ENCODE data around the gene DPYD.

DNA sequence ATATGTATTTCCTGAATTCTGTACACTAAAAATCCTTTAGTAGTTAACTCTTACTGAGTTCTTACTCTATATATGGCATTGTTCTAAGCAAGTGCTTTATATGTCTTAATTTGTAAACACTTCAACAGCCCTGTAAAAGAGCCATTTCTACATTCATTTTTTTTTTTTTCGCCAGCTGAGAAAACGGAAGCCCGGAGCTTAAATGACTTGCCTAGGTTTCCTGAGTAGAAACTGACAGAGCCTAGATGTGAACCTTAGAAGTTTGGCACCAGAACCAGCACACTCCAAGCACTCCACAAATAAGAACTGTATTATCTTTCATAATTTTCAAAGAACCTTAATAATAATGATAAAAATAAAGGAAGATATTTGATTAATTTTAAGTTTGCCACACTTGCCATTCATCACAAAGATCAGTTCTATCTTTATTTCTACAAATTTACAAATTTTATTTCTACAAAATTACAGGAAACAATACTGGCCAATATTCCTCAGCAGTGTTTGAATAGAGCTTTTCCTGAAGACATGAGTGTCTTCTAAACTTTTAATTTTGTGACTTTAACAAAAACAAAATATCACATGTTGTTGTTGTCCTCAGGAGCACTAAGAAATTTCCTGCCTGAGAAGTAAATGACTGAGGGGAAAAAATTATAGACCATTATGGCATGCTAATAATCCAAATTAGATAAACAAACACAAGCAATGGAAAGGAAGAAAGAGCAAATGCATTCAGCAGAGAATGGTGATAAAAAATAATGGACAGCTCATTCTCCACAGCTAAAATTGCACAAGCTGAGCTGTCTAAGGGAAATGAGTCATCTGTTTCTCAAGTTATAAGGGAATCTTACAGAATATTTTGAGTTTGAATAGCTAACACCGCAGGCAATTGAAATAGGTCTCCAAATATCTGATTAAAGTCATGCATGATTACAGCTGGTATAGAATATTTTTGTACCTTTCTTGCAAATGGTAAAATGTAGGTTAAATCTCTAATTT lies 71.2 kb downstream of the DPYD start:
- TF ChIP-seq, protein P1, sequence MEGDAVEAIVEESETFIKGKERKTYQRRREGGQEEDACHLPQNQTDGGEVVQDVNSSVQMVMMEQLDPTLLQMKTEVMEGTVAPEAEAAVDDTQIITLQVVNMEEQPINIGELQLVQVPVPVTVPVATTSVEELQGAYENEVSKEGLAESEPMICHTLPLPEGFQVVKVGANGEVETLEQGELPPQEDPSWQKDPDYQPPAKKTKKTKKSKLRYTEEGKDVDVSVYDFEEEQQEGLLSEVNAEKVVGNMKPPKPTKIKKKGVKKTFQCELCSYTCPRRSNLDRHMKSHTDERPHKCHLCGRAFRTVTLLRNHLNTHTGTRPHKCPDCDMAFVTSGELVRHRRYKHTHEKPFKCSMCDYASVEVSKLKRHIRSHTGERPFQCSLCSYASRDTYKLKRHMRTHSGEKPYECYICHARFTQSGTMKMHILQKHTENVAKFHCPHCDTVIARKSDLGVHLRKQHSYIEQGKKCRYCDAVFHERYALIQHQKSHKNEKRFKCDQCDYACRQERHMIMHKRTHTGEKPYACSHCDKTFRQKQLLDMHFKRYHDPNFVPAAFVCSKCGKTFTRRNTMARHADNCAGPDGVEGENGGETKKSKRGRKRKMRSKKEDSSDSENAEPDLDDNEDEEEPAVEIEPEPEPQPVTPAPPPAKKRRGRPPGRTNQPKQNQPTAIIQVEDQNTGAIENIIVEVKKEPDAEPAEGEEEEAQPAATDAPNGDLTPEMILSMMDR (IDR thresholded peaks at IDR 0.05) = no peak
- no peak for TF ChIP-seq POLR2A (IDR thresholded peaks at IDR 0.05)
